A549 (cell line): ENCODE results near the gene LMTK2.

ENCODE experiments used
- CTCF ChIP-seq: fragments of >200 bp; sonication (Bioruptor Twin); formaldehyde crosslinking; IDR thresholded peaks from 3 replicates; pipeline ENCODE4 v1.5.1; 2016
- HMGXB4 ChIP-seq: fragments of 250-450 bp; sonication (Bioruptor Pico); IDR thresholded peaks from 2 replicates; pipeline ENCODE4 v1.5.0; 2021; ENCODE audit warnings: mild to moderate bottlenecking, moderate library complexity, borderline replicate concordance
- HOXA7 ChIP-seq: fragments of 250-450 bp; sonication (Bioruptor Pico); IDR thresholded peaks from 2 replicates; pipeline ENCODE4 v1.5.0; 2020; ENCODE audit warnings: mild to moderate bottlenecking, moderate library complexity

- no peak for TF ChIP-seq HMGXB4 (CRISPR knock-in tag)
- TF ChIP-seq HOXA7, result no peak
- no peak for TF ChIP-seq CTCF
Measured at GRCh38 chr7:98125759-98126158, 19.1 kb downstream of the LMTK2 start.
